ENCODE data around the gene TPH1. TPM values are rescaled to one million over a fixed set of nuclear protein-coding genes. Genes with fewer than 3 reads are reported as not detected.

The TPH1 gene
- under 0.01 TPM in 2 replicates for total RNA-seq

DNA sequence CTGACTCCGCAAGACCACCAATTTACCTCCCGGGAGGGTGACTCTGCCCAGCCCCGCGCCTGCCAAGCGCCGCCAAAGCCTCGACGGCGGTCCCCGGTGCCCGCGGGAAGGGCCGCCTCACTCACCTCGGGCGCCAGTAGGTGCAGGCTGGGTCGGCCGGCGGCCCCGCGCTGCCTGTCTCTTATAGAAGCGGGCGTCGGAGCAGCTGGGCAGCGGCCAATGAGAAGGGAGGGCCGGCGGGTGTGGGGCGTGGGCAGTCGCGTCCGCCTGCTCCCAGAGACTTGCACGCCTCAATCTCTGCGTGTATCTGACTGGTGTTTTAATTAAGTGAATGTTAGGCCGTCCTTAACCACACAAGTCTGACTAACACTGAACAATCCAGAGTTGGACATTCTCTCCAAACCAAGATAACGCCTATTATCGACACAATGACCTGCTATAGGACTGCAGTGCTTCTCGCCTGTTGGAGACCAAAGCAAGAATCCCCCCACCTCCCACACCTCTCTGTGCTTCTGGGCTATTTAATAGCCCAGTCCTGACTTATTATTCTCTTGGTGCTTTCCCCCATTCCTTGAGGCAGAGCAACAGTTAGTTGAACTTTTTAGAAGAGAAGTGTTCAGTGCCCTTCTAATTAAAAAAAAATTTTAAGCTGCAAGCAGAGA, at the start of gene TPH1:
TPH1 (minus strand) TSS at position 154 of the 662 bp plus-strand sequence. CDS start 5,507 bp downstream, outside the sequence.
- peak; percentile 12 for DNase-seq (ENCODE audit: low read depth)
- H3K4me3 ChIP-seq (ENCODE audit: low read depth, low read length), result no peak within 1 kb of the TSS
- TF ChIP-seq, protein P1, sequence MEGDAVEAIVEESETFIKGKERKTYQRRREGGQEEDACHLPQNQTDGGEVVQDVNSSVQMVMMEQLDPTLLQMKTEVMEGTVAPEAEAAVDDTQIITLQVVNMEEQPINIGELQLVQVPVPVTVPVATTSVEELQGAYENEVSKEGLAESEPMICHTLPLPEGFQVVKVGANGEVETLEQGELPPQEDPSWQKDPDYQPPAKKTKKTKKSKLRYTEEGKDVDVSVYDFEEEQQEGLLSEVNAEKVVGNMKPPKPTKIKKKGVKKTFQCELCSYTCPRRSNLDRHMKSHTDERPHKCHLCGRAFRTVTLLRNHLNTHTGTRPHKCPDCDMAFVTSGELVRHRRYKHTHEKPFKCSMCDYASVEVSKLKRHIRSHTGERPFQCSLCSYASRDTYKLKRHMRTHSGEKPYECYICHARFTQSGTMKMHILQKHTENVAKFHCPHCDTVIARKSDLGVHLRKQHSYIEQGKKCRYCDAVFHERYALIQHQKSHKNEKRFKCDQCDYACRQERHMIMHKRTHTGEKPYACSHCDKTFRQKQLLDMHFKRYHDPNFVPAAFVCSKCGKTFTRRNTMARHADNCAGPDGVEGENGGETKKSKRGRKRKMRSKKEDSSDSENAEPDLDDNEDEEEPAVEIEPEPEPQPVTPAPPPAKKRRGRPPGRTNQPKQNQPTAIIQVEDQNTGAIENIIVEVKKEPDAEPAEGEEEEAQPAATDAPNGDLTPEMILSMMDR (IDR thresholded peaks at IDR 0.05; ENCODE audit: insufficient read depth, low read depth, low read length), result no peak

DNA sequence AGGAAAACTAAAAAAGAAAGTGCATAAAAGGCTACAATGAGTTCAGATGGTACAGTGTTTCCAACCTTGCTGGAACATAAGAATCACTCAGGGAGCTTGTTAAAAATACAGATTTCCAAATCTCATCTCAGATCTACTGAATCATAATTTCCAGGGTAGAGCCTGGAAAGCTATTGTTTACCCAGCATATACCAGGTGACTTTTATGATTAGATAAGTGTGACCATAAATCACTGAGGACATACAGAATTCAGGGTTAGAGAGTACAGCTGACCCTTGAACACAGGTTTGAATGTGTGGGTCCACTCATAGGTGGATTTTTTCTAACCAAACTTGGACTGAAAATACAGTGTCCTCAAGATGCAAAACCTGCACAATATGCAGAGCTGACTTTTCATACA, 47.9 kb upstream of the TPH1 start:
- no peak for DNase-seq (ENCODE audit: low read depth)
- TF ChIP-seq, protein P1 (IDR thresholded peaks at IDR 0.05; ENCODE audit: insufficient read depth, low read depth, low read length), result no peak
- H3K4me3 ChIP-seq (ENCODE audit: low read depth, low read length), result no peak overlapping the region

DNA sequence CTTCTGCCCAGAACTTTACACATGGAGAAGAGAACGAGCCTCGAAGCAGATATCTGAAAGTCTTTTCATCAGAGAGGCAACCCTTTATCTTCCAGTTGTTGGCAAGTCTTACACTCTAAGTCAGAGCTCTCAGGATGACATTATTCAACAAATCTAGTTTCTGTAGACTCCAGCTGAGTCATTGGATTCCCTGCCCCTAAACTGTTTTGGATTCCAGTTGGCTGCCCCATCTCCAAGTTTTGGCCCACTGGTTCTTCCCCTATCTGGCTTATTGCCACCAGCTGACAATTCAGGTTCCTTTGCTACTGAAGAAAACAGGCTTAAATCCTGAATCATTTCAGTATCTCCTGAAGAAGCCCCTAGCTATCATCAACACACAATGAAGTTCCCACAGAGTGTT, 45.7 kb upstream of the TPH1 start:
- no peak for DNase-seq (ENCODE audit: low read depth)
- TF ChIP-seq, protein P1 (IDR thresholded peaks at IDR 0.05; ENCODE audit: insufficient read depth, low read depth, low read length), result no peak
- H3K4me3 ChIP-seq (ENCODE audit: low read depth, low read length), result no peak overlapping the region

DNA sequence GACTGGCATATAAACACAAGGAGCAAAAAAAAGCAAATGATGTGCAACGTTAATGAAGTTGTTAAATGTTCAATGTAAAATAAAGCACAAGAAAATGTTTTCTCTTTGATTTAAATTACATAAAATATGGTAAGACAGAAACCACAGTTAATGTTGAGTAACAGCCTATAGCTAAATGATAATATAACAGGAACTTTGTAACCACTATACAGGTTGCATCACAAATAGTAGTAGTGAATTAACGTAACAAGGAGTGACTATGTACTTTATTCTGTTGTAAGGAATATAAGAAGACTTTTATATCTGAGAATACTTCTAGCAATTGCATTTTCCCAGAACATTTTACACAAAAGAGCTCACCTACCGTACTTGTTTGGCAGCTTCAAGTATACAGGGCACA, 42.9 kb upstream of the TPH1 start:
- H3K4me3 ChIP-seq (ENCODE audit: low read depth, low read length), result no peak overlapping the region
- TF ChIP-seq, protein P1 (IDR thresholded peaks at IDR 0.05; ENCODE audit: insufficient read depth, low read depth, low read length), result no peak
- DNase-seq (ENCODE audit: low read depth), result no peak

DNA sequence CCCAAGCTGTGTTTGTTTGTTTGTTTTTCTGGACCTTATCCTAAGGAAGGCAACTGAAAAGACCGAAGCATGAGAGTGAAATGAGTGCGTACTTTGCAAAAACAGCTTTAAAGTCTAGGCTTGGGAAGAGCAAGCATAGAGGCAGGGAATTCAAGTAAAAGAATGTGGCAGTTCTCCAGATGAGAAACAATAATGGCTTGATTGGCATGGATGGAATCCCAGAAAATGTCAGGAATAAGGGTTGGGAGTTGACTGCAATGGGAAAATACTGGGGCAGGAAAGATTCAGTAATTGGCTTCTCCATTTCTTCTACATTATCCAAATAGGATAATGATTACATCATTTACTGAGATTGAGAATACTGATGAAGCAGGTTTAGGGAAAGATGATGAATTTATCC, 42.3 kb upstream of the TPH1 start:
- TF ChIP-seq, protein P1 (IDR thresholded peaks at IDR 0.05; ENCODE audit: insufficient read depth, low read depth, low read length), result no peak
- H3K4me3 ChIP-seq (ENCODE audit: low read depth, low read length), result no peak overlapping the region
- no peak for DNase-seq (ENCODE audit: low read depth)

DNA sequence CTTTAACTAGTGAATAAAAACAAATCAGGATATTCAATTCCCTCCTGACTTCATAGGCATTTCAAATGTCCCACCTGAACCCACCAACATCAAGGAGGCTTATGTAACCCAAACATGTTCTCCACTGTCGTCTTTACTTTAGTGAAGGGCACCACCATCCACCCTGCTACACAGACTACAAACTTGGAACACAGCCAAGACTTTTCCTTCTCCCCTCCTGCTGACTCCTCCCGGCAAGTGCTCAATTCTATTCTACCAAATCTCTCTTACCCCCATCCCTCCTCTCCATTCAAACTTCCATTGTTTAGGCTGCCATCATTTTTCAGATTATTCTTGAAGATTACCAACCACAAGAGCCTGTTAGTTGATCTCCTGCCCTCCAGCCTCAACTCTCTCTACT, 35.5 kb upstream of the TPH1 start:
- no peak overlapping the region for H3K4me3 ChIP-seq (ENCODE audit: low read depth, low read length)
- DNase-seq (ENCODE audit: low read depth), result no peak
- TF ChIP-seq, protein P1 (IDR thresholded peaks at IDR 0.05; ENCODE audit: insufficient read depth, low read depth, low read length), result no peak

DNA sequence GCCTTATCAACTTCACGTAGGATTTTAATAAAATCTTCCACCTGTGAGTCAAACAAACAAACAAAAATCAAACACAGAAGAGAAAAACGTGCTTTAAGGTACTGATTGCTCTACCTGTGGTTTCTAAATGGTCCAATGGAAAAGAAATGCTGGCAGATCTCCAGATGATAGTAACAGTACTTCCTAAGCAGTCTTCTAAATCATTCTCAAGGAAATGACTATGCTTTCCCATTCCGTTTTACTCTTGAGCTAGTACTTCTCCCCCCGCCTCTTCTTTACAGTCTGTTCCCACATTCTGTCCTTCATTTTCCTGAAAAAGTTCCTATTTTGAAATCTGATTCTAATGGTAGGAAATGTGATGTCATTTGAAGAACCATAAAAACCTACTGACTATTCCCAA, 34.4 kb upstream of the TPH1 start:
- no peak overlapping the region for H3K4me3 ChIP-seq (ENCODE audit: low read depth, low read length)
- TF ChIP-seq, protein P1 (IDR thresholded peaks at IDR 0.05; ENCODE audit: insufficient read depth, low read depth, low read length), result no peak
- no peak for DNase-seq (ENCODE audit: low read depth)
